HG02588 (cell line): ENCODE data around the gene GPR89B.
"Not testable (repeated sequence)": the region's sequence is repeated elsewhere in the genome, so short reads cannot be mapped to it uniquely, and the experiment has no call there.

Source experiments
- ATAC-seq: cut with Tn5 transposase; IDR thresholded peaks from one replicate; pipeline ENCODE4 v1.9.1; 2021; ENCODE audit warnings: mild to moderate bottlenecking, moderate library complexity; ENCODE audit not compliant: unreplicated experiment

GPR89B gene

GRCh38 chr1:147935296-147935695, 7.1 kb downstream of the GPR89B start:
- ATAC-seq, result not testable (repeated sequence)

- ATAC-seq, result not testable (repeated sequence)
Observed at GRCh38 chr1:147940456-147940855, 12.2 kb downstream of the GPR89B start.

GRCh38 chr1:147942563-147942962, 14.3 kb downstream of the GPR89B start:
- ATAC-seq, result not testable (repeated sequence)

- ATAC-seq, result not testable (repeated sequence)
Observed at GRCh38 chr1:147949517-147949916, 21.3 kb downstream of the GPR89B start.

- not testable (repeated sequence) for ATAC-seq
Observed at GRCh38 chr1:147958906-147959305, 30.7 kb downstream of the GPR89B start.

GRCh38 chr1:147959680-147960079, 31.5 kb downstream of the GPR89B start:
- not testable (repeated sequence) for ATAC-seq

- ATAC-seq, result not testable (repeated sequence)
Observed at GRCh38 chr1:147964575-147964974, 36.4 kb downstream of the GPR89B start.

GRCh38 chr1:147966657-147967056, 38.4 kb downstream of the GPR89B start:
- not testable (repeated sequence) for ATAC-seq

- not testable (repeated sequence) for ATAC-seq
Observed at GRCh38 chr1:147978896-147979651, 50.9 kb downstream of the GPR89B start.

- not testable (repeated sequence) for ATAC-seq
Observed at GRCh38 chr1:147985374-147985773, 57.2 kb downstream of the GPR89B start.

- ATAC-seq, result not testable (repeated sequence)
Observed at GRCh38 chr1:147987893-147988292, 59.7 kb downstream of the GPR89B start.

GRCh38 chr1:147992916-147993315, 64.7 kb downstream of the GPR89B start:
- not testable (repeated sequence) for ATAC-seq

- not testable (repeated sequence) for ATAC-seq
Observed at GRCh38 chr1:147993400-147993799, 65.2 kb downstream of the GPR89B start.

GRCh38 chr1:147993825-147994615, 65.8 kb downstream of the GPR89B start:
- not testable (repeated sequence) for ATAC-seq

GRCh38 chr1:147996088-147996487, 67.9 kb downstream of the GPR89B start:
- ATAC-seq, result not testable (repeated sequence)

- ATAC-seq, result not testable (repeated sequence)
Observed at GRCh38 chr1:148007724-148008123, 79.5 kb downstream of the GPR89B start.

- ATAC-seq, result no peak
Observed at GRCh38 chr1:148010527-148010926, 82.3 kb downstream of the GPR89B start.

- ATAC-seq, result not testable (repeated sequence)
Observed at GRCh38 chr1:148013177-148014144, 85.2 kb downstream of the GPR89B start.

GRCh38 chr1:148014289-148015200, 86.3 kb downstream of the GPR89B start:
- ATAC-seq, result not testable (repeated sequence)

- ATAC-seq, result not testable (repeated sequence)
Observed at GRCh38 chr1:148024918-148025317, 96.7 kb downstream of the GPR89B start.
